Stimulated activated CD4-positive, alpha-beta T cell treated with anti-CD3 and anti-CD28 coated beads, Interleukin-15, amount 100 ng/mL, for 48 hours (primary cell): ENCODE results near the gene ARHGAP12.
"Not testable (repeated sequence)": the region's sequence is repeated elsewhere in the genome, so short reads cannot be mapped to it uniquely, and the experiment has no call there.

ENCODE experiments used
- DNase-seq, 2 donors: peaks; one replicate each; pipeline ENCODE4 v3.0.0-alpha.2; 2020; ENCODE audit warnings: low read depth in 2 of 2

ARHGAP12 gene

DNA sequence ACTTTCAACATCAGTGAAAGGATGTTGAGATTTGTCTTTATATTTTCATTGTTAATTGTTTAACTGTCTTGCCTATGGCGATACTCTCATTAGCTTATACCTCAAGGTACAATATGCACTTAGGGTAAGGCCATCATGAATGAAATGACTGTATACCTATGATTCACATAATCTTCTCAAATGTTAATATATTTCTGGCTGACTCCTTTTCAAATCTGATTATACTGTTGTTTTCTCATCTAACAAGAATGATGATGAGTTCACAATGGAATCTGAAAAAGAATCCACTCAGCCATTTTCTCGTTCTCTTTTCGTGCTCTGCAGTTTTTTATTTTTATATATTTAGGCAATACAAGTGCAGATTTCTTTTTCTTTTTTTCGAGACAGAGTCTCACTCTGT, 159.1 kb downstream of the ARHGAP12 start:
- no peak for DNase-seq

DNA sequence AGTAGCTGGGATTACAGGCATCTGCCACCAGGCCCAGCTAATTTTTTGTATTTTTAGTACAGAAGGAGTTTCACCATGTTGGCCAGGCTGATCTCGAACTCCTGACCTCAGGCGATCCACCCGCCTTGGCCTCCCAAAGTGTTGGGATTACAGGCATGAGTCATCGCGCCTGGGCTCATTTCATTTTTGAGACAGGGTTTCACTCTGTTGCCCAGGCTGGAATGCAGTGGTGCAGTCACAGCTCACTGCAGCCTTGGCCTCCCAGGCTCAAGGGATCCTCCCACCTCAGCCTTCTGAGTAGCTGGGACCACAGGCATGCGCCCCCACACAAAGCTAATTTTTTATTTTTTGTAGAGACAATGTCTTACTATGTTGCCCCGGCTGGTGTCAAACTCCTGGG, 159.7 kb downstream of the ARHGAP12 start:
- DNase-seq = not testable (repeated sequence)

DNA sequence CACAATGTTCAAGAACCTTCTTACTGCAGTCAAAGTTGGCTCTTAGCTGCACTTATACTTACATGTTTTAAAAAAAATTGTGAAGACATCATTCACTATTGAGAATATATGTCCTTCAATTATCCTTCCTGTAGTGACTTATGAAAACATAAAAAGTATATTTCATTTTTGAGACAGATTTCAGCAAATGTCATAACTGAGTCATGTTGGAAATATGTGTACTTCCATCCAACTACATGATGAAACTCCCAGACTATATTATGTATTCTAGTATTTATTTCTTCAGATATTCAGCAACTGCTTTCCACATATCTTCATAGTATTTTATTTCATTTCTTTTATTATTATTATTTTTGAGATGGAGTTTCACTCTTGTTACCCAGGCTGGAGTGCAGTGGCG, 160.2 kb downstream of the ARHGAP12 start:
- no peak for DNase-seq

DNA sequence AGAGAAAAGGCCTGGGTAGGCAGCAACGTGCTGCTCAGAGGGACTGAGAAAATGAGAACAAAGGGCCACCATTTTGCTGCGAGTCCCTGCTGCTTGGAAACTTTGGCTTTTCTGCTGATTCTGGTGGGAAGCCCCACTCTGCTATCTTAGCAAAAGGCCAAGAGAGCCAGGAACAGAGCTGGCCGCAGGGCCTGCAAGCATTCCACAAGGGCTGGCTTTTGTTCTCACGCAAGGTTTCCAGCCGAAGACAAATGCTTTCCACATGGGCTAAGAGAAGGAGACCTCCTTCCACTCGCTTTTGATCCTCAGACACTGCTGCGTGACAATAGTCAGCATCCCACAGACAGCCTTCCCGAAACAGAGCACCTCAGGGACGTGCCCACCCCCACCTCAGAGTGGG, 163.1 kb downstream of the ARHGAP12 start:
- no peak for DNase-seq

DNA sequence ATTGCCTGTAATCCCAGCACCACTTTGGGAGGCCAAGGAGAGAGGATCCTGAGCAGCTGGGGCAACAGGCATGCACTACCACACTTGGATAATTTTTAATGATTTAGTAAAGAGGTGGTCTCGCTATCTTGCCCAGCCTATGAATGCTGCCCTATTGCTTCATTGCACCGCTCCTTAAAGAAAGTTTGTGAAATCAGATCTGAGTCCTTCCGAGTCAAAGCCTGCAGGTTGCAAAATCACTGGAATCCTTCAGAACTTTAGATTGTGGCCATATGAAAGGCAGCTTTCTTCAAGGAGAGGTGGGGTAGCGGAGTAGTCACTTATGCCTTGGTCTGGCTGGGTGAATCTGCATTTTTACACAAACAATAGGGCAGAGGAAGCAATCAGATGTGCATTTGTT, 166.3 kb downstream of the ARHGAP12 start:
- DNase-seq = no peak

DNA sequence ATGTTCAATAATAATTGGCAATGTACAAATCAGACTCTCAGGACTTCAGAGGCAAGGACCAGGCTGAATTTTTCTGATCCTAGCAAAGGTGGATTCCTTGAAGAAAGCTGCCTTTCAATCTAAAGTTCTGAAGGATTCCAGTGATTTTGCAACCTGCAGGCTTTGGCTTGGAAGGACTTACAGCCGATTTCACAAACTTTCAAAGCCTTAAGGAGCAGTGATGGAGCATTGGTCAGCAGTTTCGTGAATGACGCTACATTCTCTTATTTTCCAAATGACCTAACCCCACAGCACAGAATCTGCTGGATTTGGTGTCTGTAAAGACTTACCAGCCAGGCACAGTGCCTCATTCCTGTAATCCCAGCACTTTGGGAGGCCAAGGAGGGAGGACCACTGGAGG, 167.5 kb downstream of the ARHGAP12 start:
- DNase-seq = no peak

DNA sequence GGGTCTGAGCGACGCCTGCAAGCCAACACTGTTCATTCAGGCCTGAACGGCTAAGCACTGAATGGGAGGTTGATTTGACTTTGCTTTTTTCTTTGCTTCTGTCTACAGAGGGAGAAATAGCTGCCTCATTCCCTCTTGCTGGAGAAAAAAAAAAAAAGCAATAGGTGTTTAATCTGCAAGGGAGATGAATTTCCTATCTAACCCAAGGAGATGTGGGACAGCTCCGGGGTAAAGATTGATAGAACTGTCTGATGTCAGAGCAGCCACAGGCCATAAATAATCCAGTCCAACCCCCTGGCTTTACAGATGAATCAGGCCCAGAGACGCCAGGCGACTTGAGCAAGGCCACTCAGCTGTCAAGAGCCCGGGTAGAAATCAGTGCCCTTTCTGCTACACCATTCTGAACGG, 168.0 kb downstream of the ARHGAP12 start:
- DNase-seq = no peak

DNA sequence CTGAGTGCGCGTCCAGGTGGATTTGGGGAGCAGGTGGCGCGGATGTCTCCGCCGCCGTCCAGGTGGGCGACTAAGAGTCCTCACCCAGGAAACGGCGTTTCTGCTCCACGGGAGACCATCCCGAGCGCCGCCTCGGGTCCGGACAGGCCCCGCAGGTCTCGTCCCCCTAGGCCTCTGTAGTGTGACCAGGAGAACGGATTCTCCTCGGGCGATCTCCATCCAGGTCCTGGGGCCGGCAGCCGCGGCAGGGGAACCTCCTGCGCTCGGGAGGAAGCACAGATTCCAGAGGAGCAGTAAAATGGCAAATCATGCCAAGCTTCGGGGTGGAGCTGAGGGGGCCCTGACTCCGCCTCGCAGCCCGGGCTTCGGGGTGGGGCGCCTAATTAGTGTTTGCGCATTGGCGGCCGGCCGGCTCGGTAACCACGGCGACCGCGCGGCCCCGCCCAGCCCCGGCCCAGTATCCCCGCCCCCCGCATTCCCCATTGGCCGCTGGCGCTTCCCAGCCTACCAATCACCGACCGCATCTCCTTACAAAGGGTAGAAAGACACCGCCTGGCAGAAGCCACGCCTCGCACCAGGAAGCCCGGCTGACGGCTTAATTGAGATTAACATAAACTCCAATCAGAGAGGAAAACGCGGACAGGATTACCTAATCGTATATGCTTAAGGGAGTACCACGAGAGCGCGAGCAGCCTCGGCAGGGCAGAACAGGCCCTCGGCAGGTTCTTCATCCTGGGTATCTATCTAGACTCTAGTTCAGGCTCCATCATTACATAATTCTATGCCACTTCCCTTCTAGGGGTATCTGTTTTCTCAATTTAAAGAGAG, 168.6 kb downstream of the ARHGAP12 start:
- DNase-seq = peak; percentile 90 to 92

DNA sequence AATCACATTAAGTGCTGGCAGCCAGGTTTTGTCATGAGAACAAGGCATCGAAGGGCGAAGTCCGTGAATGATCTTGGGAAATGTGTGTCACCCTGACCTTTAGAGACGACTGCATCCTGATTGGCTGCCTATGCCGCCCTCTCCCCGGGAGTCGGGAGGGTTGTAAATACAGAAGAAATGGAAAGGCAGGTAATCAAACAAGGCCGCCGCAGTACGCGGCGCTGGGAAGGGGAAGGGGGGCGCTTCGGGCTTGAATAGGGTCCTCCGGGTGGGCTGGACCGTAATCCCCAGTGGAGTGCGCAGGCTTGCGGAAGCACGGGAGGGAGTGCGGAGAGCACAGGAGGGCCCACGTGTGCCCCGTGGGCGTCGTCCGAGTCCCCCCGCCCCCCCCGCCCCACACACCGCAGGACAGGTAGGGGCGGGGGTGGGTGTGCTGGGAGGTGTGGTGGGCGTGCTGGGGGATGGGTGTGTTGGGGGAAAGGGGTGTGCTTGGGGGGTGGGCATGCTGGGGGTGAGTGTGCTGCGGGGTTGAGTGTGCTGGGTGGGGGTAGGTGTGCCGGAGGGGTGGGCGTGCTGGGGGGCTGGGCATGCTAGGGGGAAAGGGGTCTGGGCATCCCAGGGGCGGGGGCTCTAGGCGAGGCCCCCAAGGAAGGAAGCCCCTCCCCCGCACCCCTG, 169.4 kb downstream of the ARHGAP12 start:
- peak; percentile 61 to 65 for DNase-seq

DNA sequence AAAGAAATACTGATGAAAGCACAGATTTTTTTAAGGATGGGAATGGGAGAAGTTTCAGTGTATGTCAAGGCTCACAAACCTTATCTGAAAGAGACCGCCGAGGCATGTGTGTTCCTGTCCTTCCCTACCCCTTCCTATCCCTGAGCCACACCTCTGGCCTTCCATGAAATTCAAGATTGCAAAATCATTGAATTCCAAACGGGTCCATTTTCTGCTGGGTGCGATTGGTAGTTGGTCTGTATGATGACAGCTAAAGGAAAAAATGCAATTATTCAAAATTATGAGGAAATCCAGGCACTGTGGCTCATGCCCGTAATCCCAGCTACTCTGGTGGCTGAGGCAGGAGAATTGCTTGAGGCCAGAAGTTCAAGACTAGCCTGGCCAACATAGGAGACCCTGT, 170.1 kb downstream of the ARHGAP12 start:
- no peak for DNase-seq

DNA sequence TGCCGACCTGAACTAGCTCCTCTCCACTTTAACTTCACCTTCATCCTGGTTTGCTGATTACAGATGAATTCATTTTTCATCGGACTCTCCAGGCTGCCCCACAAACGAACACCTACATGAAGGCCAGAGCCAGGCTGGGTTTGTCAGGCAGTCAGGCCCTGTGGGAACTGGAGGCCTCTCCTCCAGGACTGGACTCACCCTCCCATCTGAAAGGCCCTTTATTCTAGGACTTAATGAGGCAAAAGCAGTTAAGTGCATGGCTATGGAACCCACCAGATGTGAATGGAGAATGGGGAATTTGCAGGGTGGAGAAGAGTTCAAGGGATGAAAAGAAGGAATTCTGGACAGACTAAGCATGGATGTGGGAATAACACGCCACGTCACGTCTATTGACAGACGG, 170.8 kb downstream of the ARHGAP12 start:
- no peak for DNase-seq

DNA sequence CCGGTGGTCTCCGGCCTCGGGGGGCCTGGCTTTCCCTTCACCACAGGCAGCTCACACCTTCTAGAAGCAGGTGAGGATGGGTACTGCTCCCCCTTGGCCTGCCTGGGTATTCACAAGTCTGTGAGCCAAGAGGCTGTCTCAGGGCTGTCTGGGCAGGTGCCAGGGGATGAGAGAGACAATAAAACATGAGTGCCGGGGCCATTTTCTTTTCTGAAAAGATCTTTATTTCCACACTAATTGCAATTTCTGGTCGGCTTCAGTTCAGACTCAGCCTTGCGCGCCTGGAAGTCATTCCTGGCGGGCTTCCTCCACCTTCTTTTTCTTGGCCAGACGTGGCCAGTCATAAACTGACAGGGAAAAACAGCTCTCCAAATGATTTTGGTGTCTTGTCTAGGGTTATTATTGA, 171.2 kb downstream of the ARHGAP12 start:
- DNase-seq = no peak

DNA sequence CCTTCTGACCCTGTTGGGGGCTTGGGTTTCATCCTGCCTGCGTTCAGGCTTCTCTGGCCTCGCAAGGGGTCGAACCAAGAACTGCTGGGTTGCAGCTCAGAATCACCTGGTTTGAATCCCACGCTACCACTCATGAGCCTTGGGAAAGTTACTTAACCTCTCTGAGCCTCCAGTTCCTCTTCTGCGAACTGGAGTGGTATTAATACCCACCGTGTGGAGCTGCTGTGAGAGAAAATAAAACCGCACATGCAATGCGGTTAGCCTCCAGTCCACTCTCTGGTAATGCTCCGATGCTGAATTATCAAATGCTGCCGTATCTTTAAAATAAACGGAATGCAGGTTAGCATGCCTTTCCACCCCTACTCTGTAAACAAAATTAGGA, 171.9 kb downstream of the ARHGAP12 start:
- no peak for DNase-seq

DNA sequence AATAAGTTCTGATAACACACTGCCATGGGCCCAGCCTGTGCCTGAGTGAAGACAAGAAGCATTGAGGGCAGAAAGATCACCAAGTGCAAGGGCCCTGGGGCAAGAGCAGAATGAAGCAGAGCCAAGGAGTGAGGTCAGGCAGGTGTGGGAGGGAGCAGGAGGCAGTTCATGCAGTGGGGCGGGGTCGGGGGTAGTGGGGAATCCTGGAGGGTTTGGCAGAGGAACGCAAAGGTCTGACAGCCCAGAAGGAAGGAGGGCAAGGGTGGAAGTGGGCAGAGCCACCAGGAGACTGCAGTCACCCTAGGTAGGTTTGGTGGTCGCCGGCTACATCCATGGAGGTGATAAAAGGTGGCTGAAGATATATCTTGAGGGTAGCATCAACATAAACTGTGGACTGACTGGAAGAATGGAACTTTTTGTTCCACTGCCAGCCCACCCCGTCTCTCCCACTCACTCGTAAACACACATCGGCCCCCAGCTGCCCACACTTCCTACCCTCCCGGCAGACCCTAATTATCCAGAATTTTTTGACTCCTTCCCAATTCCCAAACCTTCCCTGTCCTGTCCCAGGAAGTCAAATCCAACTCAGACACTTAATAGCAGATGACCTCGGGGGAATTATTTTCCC, 172.4 kb downstream of the ARHGAP12 start:
- no peak for DNase-seq
